Activated CD4-positive, alpha-beta T cell treated with anti-CD3 and anti-CD28 coated beads for 36 hours (primary cell): ENCODE results near the gene SERTAD1. TPM values are rescaled to one million over a fixed set of nuclear protein-coding genes. Genes with fewer than 3 reads are reported as not detected.
A peak's percentile ranks its signal among the peaks of the same experiment; 100 is the strongest.
"Not testable (repeated sequence)": the region's sequence is repeated elsewhere in the genome, so short reads cannot be mapped to it uniquely, and the experiment has no call there.

Source experiments
- ATAC-seq: fragments of 200-7000 bp; cut with Tn5 transposase; one replicate; pipeline ENCODE4 v1.10.0; 2021; ENCODE audit warnings: mild to moderate bottlenecking, moderate library complexity
- CTCF ChIA-PET: fragments of 350-600 bp; sonication (Branson Sonifier 250); formaldehyde crosslinking; loops from one replicate; lab custom pipeline; 2021; ENCODE audit warnings: antibody characterized with exemption; lab: Charles Lee
- POLR2A ChIA-PET: fragments of 350-600 bp; sonication (Branson Sonifier 250); formaldehyde crosslinking; loops from one replicate; lab custom pipeline; 2021; ENCODE audit warnings: antibody characterized with exemption, inconsistent platforms; lab: Charles Lee
- DNase-seq: peaks from one replicate; pipeline ENCODE4 v3.0.0-alpha.2; 2020
- H3K27ac Mint-ChIP-seq: one replicate; pipeline ENCODE4 v1.8.0; 2021; ENCODE audit warnings: mixed read lengths
- H3K27me3 Mint-ChIP-seq: one replicate; pipeline ENCODE4 v1.8.0; 2021; ENCODE audit warnings: mixed read lengths
- H3K36me3 Mint-ChIP-seq: one replicate; pipeline ENCODE4 v1.8.0; 2021; ENCODE audit warnings: low read depth, mixed read lengths
- H3K4me1 Mint-ChIP-seq: one replicate; pipeline ENCODE4 v1.8.0; 2021; ENCODE audit warnings: mixed read lengths
- H3K4me3 Mint-ChIP-seq: one replicate; pipeline ENCODE4 v1.8.0; 2021; ENCODE audit warnings: mild to moderate bottlenecking, moderate library complexity, mixed read lengths
- H3K9me3 Mint-ChIP-seq: one replicate; pipeline ENCODE4 v1.8.0; 2021; ENCODE audit warnings: low read depth, mixed read lengths
- intact Hi-C, 2 experiments: fragments of 100-400 bp; cut with DNase I in 1 of 2; cut with micrococcal nuclease in 1 of 2; formaldehyde crosslinking; loops; one replicate each; pipeline versions ENCODE4 v1.14.2 to v1.15.1; 2022 to 2024; cut with DNase I, micrococcal nuclease
- total RNA-seq, 2 experiments: library from RNA; stranded (reverse); gene quantifications; one replicate each; pipeline ENCODE4 v1.2.3, GENCODE V29; 2021

SERTAD1 gene
- total RNA-seq, 2 experiments from 2014 or later = 10.0 to 14.7 TPM

GRCh38 chr19:40414542-40415535 is 11.0 kb downstream of the SERTAD1 start:
- Mint-ChIP-seq H3K36me3 (no peaks in the 10 kb centered on the region), H3K27ac (no peak overlapping the region), H3K27me3 (peaks cover 2% of the 10 kb centered on the region), H3K4me1 (peaks cover 12% of the 10 kb centered on the region), H3K4me3 (no peak overlapping the region), H3K9me3 (no peaks in the 10 kb centered on the region)
- intact Hi-C loops = no loop called here
- POLR2A ChIA-PET = interaction anchor here (0.7 kb wide), 1 partner anchor 10 kb away, joined by 4 read pairs; no protein-coding TSS in a partner anchor
- CTCF ChIA-PET = interaction anchor here (0.5 to 1.2 kb wide), 3 partner anchors 12 to 228 kb away, joined by 3 read pairs; no protein-coding TSS in a partner anchor
- DNase-seq (no peak), ATAC-seq (no peak)

- no peak for ATAC-seq
- peaks cover 2% of the 10 kb centered on the region for H3K27me3 Mint-ChIP-seq
Measured at GRCh38 chr19:40413291-40413845, 12.4 kb downstream of the SERTAD1 start, which contains the start of gene PRX. TSS of gene PRX (minus strand) at chr19:40413378. CDS start at chr19:40407932, 5,446 bp downstream.

GRCh38 chr19:40412866-40413265 is 12.9 kb downstream of the SERTAD1 start:
- Mint-ChIP-seq H3K9me3 (no peaks in the 10 kb centered on the region), H3K36me3 (no peaks in the 10 kb centered on the region), H3K27ac (no peak overlapping the region), H3K4me3 (no peak overlapping the region), H3K27me3 (peaks cover 2% of the 10 kb centered on the region), H3K4me1 (peaks cover 12% of the 10 kb centered on the region)
- ChIA-PET POLR2A (no interaction called here), CTCF (no interaction called here)
- ATAC-seq = no peak
- DNase-seq = no peak
- intact Hi-C loops = no loop called here

More at GRCh38 chr19:40413291-40413845, 12.4 kb downstream of the SERTAD1 start, which contains the start of gene PRX:
- H3K4me3 Mint-ChIP-seq = no peak within 1 kb of the TSS
- DNase-seq = no peak
- ChIA-PET POLR2A (no interaction called here), CTCF (interaction anchor here (0.7 to 1.2 kb wide), 2 partner anchors 13 to 18 kb away, joined by 3 read pairs; no protein-coding TSS in a partner anchor)
- H3K36me3 Mint-ChIP-seq = no peaks in the 10 kb centered on the region
- no peaks in the 10 kb centered on the region for H3K9me3 Mint-ChIP-seq
- intact Hi-C loops = no loop called here
- H3K27ac Mint-ChIP-seq = no peak within 1 kb of the TSS
- peaks cover 10% of the 10 kb centered on the region for H3K4me1 Mint-ChIP-seq

- Mint-ChIP-seq H3K27ac (no peak overlapping the region), H3K27me3 (peaks cover 2% of the 10 kb centered on the region), H3K4me3 (no peak overlapping the region), H3K4me1 (peaks cover 7% of the 10 kb centered on the region), H3K36me3 (no peaks in the 10 kb centered on the region), H3K9me3 (no peaks in the 10 kb centered on the region)
- DNase-seq = no peak
- intact Hi-C loops = no loop called here
- ATAC-seq = no peak
- POLR2A ChIA-PET = no interaction called here
- CTCF ChIA-PET = no interaction called here
Measured at GRCh38 chr19:40411958-40412499, 13.8 kb downstream of the SERTAD1 start.

- no peak for ATAC-seq
- peaks cover 4% of the 10 kb centered on the region for H3K4me1 Mint-ChIP-seq
- ChIA-PET POLR2A (no interaction called here), CTCF (no interaction called here)
- H3K36me3 Mint-ChIP-seq = no peaks in the 10 kb centered on the region
- intact Hi-C loops = no loop called here
- no peak for DNase-seq
- no peak overlapping the region for H3K4me3 Mint-ChIP-seq
- H3K9me3 Mint-ChIP-seq = no peaks in the 10 kb centered on the region
- no peak overlapping the region for H3K27ac Mint-ChIP-seq
- peaks cover 2% of the 10 kb centered on the region for H3K27me3 Mint-ChIP-seq
Measured at GRCh38 chr19:40411125-40411842, 14.5 kb downstream of the SERTAD1 start.

GRCh38 chr19:40410030-40410389 is 15.8 kb downstream of the SERTAD1 start:
- peaks cover 2% of the 10 kb centered on the region for H3K27me3 Mint-ChIP-seq
- H3K4me1 Mint-ChIP-seq = peaks cover 4% of the 10 kb centered on the region
- no peak for DNase-seq
- H3K36me3 Mint-ChIP-seq = no peaks in the 10 kb centered on the region
- ChIA-PET CTCF (interaction anchor here (2.4 kb wide), 1 partner anchor 55 kb away, joined by 9 read pairs; the partner anchor contains the start of gene BLVRB), POLR2A (no interaction called here)
- no peak for ATAC-seq
- H3K4me3 Mint-ChIP-seq = no peak overlapping the region
- no peaks in the 10 kb centered on the region for H3K9me3 Mint-ChIP-seq
- H3K27ac Mint-ChIP-seq = no peak overlapping the region
- intact Hi-C loops = no loop called here

- H3K4me3 Mint-ChIP-seq, ATAC-seq, H3K4me1 Mint-ChIP-seq, intact Hi-C loops, H3K9me3 Mint-ChIP-seq, H3K27me3 Mint-ChIP-seq, H3K27ac Mint-ChIP-seq, DNase-seq, POLR2A ChIA-PET, H3K36me3 Mint-ChIP-seq: not testable (repeated sequence)
- CTCF ChIA-PET = interaction anchor here (0.9 to 2.4 kb wide), 2 partner anchors 12 to 56 kb away, joined by 3 to 9 read pairs; partner anchors contain the start of gene BLVRB
Measured at GRCh38 chr19:40408598-40408925, 17.2 kb downstream of the SERTAD1 start.

- intact Hi-C loops = no loop called here
- ATAC-seq (no peak), DNase-seq (no peak)
- H3K36me3 Mint-ChIP-seq = no peaks in the 10 kb centered on the region
- H3K4me3 Mint-ChIP-seq = no peak overlapping the region
- peaks cover 2% of the 10 kb centered on the region for H3K27me3 Mint-ChIP-seq
- H3K27ac Mint-ChIP-seq = no peak overlapping the region
- no peaks in the 10 kb centered on the region for H3K9me3 Mint-ChIP-seq
- CTCF ChIA-PET = interaction anchor here (0.5 to 2.4 kb wide), 4 partner anchors 10 to 103 kb away, joined by 3 to 9 read pairs (median 3); partner anchors contain the start of gene BLVRB
- POLR2A ChIA-PET = no interaction called here
- peaks cover 10% of the 10 kb centered on the region for H3K4me1 Mint-ChIP-seq
Measured at GRCh38 chr19:40407714-40408597, 17.8 kb downstream of the SERTAD1 start.

- intact Hi-C loops = loop anchor here in 1 of 2 experiments (1.0 kb wide), 3 partner anchors 18 to 167 kb away; partner anchors contain the start of genes C19orf47 and PLD3
- Mint-ChIP-seq H3K9me3 (no peaks in the 10 kb centered on the region), H3K4me1 (peaks cover 19% of the 10 kb centered on the region), H3K27me3 (no peaks in the 10 kb centered on the region), H3K4me3 (peak overlapping the region; percentile 77), H3K36me3 (no peaks in the 10 kb centered on the region), H3K27ac (peak overlapping the region; percentile 0)
- ChIA-PET POLR2A (interaction anchor here (0.6 to 1.7 kb wide), 4 partner anchors 18 to 443 kb away, joined by 3 to 8 read pairs (median 5); no protein-coding TSS in a partner anchor), CTCF (interaction anchor here (0.5 to 1.5 kb wide), 7 partner anchors 17 to 1773 kb away, joined by 3 to 9 read pairs (median 3); partner anchors contain the start of genes COQ8B, ITPKC and SERTAD1)
- DNase-seq = peak; percentile 94
- ATAC-seq = peak; percentile 67
Measured at GRCh38 chr19:40403262-40403984, 22.4 kb downstream of the SERTAD1 start.

- Mint-ChIP-seq H3K36me3 (no peaks in the 10 kb centered on the region), H3K4me3 (no peak overlapping the region), H3K4me1 (peaks cover 18% of the 10 kb centered on the region), H3K9me3 (no peaks in the 10 kb centered on the region), H3K27ac (no peak overlapping the region), H3K27me3 (no peaks in the 10 kb centered on the region)
- no peak for ATAC-seq
- ChIA-PET POLR2A (no interaction called here), CTCF (no interaction called here)
- intact Hi-C loops = no loop called here
- DNase-seq = no peak
Measured at GRCh38 chr19:40400559-40400958, 25.2 kb downstream of the SERTAD1 start.
